HFFc6 (cell line): ENCODE results near the gene TFF1. TPM values are rescaled to one million over a fixed set of nuclear protein-coding genes. Genes with fewer than 3 reads are reported as not detected.

Experiments
- DNase-seq: peaks from one replicate; pipeline ENCODE4 v3.0.0-alpha.2; 2018
- H3K27ac Mint-ChIP-seq: 2 replicates; pipeline ENCODE4 v1.8.0; 2020; ENCODE audit warnings: mild to moderate bottlenecking, mixed read lengths
- H3K27me3 Mint-ChIP-seq: 2 replicates; pipeline ENCODE4 v1.8.0; 2021; ENCODE audit warnings: mild to moderate bottlenecking, moderate library complexity, mixed read lengths; ENCODE audit not compliant: insufficient read depth
- H3K36me3 Mint-ChIP-seq: 2 replicates; pipeline ENCODE4 v1.8.0; 2021; ENCODE audit warnings: low read depth, mixed read lengths
- H3K4me1 Mint-ChIP-seq: 2 replicates; pipeline ENCODE4 v1.8.0; 2020; ENCODE audit warnings: low read depth, mixed read lengths
- H3K4me3 Mint-ChIP-seq: 2 replicates; pipeline ENCODE4 v1.8.0; 2020; ENCODE audit warnings: mild to moderate bottlenecking, moderate library complexity, mixed read lengths
- H3K9me3 Mint-ChIP-seq: 2 replicates; pipeline ENCODE4 v1.8.0; 2020; ENCODE audit warnings: mild to moderate bottlenecking, mixed read lengths
- total RNA-seq, 6 experiments: library from RNA; stranded (reverse); fragmentation: NEBNext Ultra II Directional; extraction: Animal tissue kit (Norgen Biotek cat#: 25700); gene quantifications; 2 replicates in 1 of 6; 3 replicates in 5 of 6; pipeline ENCODE4 v1.2.3, GENCODE V29; 2021
- TF ChIP-seq, protein P1 (sequence below): fragments of 200-600 bp; sonication (generic); IDR thresholded peaks from 2 replicates; pipeline ENCODE4 v1.5.0; 2021; ENCODE audit warnings: antibody characterized with exemption, mild to moderate bottlenecking

The TFF1 gene
- total RNA-seq, 6 experiments from 2014 or later, result not detected

GRCh38 chr21:42364304-42364865, 1.9 kb downstream of the TFF1 start:
- no peak overlapping the region for H3K4me3 Mint-ChIP-seq
- TF ChIP-seq, protein P1, sequence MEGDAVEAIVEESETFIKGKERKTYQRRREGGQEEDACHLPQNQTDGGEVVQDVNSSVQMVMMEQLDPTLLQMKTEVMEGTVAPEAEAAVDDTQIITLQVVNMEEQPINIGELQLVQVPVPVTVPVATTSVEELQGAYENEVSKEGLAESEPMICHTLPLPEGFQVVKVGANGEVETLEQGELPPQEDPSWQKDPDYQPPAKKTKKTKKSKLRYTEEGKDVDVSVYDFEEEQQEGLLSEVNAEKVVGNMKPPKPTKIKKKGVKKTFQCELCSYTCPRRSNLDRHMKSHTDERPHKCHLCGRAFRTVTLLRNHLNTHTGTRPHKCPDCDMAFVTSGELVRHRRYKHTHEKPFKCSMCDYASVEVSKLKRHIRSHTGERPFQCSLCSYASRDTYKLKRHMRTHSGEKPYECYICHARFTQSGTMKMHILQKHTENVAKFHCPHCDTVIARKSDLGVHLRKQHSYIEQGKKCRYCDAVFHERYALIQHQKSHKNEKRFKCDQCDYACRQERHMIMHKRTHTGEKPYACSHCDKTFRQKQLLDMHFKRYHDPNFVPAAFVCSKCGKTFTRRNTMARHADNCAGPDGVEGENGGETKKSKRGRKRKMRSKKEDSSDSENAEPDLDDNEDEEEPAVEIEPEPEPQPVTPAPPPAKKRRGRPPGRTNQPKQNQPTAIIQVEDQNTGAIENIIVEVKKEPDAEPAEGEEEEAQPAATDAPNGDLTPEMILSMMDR, result no peak
- no peaks in the 10 kb centered on the region; the same call in 1 of the 2 replicates for H3K27me3 Mint-ChIP-seq
- peaks cover 67% of the 10 kb centered on the region for H3K9me3 Mint-ChIP-seq
- no peak for DNase-seq
- H3K36me3 Mint-ChIP-seq, result no peaks in the 10 kb centered on the region; the same call in 1 of the 2 replicates
- no peaks in the 10 kb centered on the region for H3K4me1 Mint-ChIP-seq
- H3K27ac Mint-ChIP-seq, result no peak overlapping the region

DNA sequence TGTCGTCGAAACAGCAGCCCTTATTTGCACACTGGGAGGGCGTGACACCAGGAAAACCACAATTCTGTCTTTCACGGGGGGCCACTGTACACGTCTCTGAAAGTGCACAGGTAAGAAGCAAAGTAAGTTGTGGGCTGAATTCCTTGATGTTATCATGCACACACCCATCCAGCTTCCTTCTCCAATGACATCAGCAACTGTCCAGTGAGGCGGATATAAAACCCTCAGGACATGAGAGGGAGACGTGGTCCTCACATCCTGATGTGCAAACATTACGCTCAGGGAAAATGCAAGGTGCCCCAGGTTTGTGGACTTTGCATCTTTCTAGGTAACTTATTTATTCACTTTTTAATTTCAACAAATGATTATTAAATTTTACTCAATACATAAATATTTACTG, 3.0 kb downstream of the TFF1 start:
- Mint-ChIP-seq H3K4me3 (no peak overlapping the region), H3K27ac (no peak overlapping the region), H3K9me3 (peaks cover 71% of the 10 kb centered on the region), H3K4me1 (no peaks in the 10 kb centered on the region), H3K36me3 (no peaks in the 10 kb centered on the region; the same call in 1 of the 2 replicates), H3K27me3 (no peaks in the 10 kb centered on the region; the same call in 1 of the 2 replicates)
- TF ChIP-seq, protein P1, result no peak
- DNase-seq, result no peak

- DNase-seq, result no peak
- H3K9me3 Mint-ChIP-seq, result peaks cover 72% of the 10 kb centered on the region
- H3K4me1 Mint-ChIP-seq, result no peaks in the 10 kb centered on the region
- H3K27ac Mint-ChIP-seq, result no peak overlapping the region
- H3K4me3 Mint-ChIP-seq, result no peak overlapping the region
- no peaks in the 10 kb centered on the region; the same call in 1 of the 2 replicates for H3K36me3 Mint-ChIP-seq
- no peaks in the 10 kb centered on the region; the same call in 1 of the 2 replicates for H3K27me3 Mint-ChIP-seq
- TF ChIP-seq, protein P1, result no peak
Observed at GRCh38 chr21:42362700-42363099, 3.6 kb downstream of the TFF1 start.

DNA sequence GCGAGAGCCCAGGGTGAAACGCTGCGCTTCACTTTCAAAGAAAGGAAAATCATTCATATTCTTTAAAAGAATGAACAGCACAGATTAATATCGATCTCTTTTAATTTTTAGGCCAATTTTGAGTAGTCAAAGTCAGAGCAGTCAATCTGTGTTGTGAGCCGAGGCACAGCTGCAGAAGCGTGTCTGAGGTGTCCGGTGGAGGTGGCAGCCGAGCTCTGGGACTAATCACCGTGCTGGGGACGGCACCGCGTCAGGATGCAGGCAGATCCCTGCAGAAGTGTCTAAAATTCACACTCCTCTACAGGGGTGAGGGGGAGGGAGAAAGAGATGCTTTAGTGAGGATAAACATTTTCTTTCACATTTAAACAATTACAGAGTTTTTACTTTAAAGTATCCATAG, 4.1 kb downstream of the TFF1 start:
- Mint-ChIP-seq H3K27me3 (no peaks in the 10 kb centered on the region; the same call in 1 of the 2 replicates), H3K4me3 (no peak overlapping the region), H3K36me3 (no peaks in the 10 kb centered on the region; the same call in 1 of the 2 replicates), H3K27ac (no peak overlapping the region), H3K9me3 (peaks cover 78% of the 10 kb centered on the region), H3K4me1 (no peaks in the 10 kb centered on the region)
- no peak for DNase-seq
- TF ChIP-seq, protein P1, result no peak

DNA sequence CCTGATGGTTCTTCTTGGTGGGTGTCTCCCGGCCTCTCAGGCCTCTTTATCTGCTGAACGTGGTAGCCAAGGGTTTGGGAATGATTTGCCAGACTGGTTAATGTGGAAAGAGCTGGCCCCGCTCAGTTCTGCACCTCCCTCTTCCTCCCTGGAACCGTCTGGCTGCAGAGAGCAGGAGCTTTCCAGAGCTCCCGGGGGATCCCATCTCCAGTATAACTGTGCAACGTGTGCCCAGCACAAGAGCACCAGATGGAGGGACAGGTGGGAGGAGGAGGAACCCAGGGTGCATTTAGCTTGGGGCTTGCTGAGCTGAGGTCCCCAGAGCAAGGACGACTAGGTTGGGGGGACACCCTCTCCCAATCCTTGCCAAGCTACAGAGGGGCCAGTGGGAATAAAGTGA, 5.0 kb downstream of the TFF1 start:
- TF ChIP-seq, protein P1, result no peak
- Mint-ChIP-seq H3K9me3 (peaks cover 81% of the 10 kb centered on the region), H3K27ac (no peak overlapping the region), H3K27me3 (no peaks in the 10 kb centered on the region; the same call in 1 of the 2 replicates), H3K4me3 (no peak overlapping the region), H3K4me1 (no peaks in the 10 kb centered on the region), H3K36me3 (no peaks in the 10 kb centered on the region; the same call in 1 of the 2 replicates)
- DNase-seq, result no peak
